Right lung (tissue), 5 donors: Measurements from ENCODE around the gene NUP54. TPM values are rescaled to one million over a fixed set of nuclear protein-coding genes. Genes with fewer than 3 reads are reported as not detected.

ENCODE experiments used
- DNase-seq, 2 donors: peaks; one replicate each; pipeline ENCODE4 v3.0.0-alpha.2; 2013
- polyA plus RNA-seq, 5 donors: library from polyadenylated mRNA; unstranded; fragments of 120-200 nt; gene quantifications; one replicate each; pipeline versions ENCODE4 v1.2.1 to v1.2.3, GENCODE V29; 2013; ENCODE audit warnings: inconsistent platforms in 1 of 5, low replicate concordance in 1 of 5; ENCODE audit not compliant: insufficient read length in 5 of 5, insufficient read depth in 1 of 5

The NUP54 gene
- polyA plus RNA-seq, 5 donors = 72.2 to 103 (median 94.0) TPM

- no peak for DNase-seq
Measured at GRCh38 chr4:76153356-76153755, 5.2 kb upstream of the NUP54 start.

DNA sequence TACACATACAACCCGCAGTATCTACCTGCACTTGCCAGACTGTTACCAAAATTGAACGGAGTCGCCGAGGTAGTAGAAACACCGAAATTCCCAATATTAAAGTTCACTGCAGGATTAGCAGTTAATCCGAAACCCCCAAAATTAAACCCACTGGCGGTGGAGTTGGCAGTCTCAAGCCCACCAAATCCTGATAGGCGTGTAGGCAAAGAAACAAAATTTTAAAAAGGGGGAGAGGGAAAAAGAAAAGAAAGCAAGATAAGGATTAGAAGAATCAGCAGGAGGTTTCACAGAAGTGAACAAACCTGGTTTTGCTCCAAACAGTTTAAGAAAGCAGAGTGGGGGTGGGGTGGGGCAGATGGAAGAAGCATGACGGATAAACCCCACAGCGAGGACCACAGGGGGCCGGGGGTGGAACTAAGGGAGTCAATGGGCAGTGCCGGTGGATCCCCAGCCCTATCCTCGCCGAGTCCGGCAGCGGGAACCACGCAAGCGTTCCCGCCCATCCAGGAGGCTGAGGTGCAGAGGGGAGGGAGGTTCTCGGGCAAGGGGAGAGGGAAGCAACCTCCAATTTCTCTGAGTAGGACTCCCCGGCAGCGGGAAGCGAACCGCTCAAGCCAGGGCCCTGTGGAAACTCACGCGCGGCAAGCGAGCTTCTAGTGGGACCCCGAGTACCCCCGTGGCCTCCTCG, 599 bp downstream of the NUP54 start:
- DNase-seq = peak; percentile 44 to 45

GRCh38 chr4:76144546-76144945, 3.7 kb downstream of the NUP54 start:
- no peak for DNase-seq

DNA sequence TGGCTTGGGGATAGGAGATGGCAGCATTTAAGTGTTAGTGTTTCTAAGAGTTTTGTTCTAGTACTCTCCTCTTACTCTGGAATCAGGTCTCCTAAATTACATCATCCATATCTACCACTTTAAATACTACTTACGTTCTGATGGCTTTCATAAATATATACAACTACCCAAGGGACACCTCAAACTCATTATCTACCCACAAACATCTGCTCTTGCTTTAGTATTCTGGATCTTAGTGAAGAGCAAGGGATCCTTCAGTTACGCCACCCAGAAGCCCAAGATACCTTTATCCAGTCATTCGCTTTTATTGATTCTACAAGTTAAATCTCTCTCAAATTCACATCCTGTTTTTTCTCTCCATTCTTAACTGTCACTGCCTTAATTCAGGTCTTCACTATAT, 7.0 kb downstream of the NUP54 start:
- no peak for DNase-seq

DNA sequence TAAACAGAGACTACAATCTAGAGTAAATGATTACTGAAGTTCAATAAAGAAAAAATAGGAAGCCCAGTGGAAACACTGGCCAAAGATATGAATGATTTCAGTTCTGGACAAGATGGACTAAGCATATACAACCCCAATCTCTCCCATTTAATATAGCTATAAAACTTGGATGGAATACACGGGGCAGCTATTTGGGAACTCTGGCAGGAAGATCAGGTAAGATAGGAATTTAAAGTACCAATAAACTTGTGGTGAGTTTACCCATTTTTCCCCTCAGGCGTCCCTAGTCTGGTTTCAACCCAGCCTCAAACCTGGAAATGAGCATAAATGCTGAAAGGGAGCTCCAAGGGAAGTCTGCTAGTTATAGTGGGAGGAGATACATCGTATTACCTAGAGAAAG, 20.4 kb downstream of the NUP54 start:
- no peak for DNase-seq

GRCh38 chr4:76125816-76126215, 22.4 kb downstream of the NUP54 start:
- DNase-seq = no peak

DNA sequence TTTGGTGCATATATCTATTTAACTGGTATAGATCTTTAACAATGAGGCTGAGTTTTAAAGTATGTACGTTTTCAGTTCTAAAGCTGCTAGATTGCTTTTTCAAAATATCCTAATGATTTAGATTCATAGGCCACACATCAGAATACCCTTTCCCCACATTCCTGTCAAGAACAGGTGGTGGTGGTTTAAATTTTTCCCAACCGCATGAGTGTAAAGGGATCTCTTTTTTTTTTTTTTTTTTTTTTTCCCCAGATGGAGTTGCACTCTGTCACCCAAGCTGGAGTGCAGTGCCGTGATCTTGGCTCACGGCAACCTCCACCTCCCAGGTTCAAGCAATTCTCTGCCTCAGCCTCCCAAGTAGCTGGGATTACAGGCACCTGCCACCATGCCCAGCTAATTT, 28.0 kb downstream of the NUP54 start:
- DNase-seq = no peak

DNA sequence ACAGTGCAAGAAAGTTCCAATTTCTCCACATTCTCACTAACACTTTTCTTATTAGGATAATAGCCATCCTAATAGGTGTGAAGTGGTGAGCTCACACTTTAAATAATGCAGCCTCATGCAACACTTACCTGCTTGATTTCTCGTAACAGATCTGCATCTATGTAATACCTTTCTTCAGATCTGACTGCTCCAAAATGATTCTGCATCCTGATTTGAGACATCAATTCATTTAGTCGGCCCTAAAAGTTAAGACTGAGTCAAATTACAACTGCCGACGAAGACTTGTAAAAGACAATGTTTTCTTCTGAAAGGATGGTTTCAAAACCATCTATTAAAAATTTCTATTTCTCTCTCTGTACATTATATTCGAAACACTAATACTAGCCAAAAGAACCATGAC, 30.7 kb downstream of the NUP54 start:
- no peak for DNase-seq

- no peak for DNase-seq
Measured at GRCh38 chr4:76116821-76117220, 31.4 kb downstream of the NUP54 start.

- DNase-seq = no peak
Measured at GRCh38 chr4:76108467-76109181, 39.6 kb downstream of the NUP54 start.

GRCh38 chr4:76106442-76106841, 41.8 kb downstream of the NUP54 start:
- DNase-seq = no peak

- DNase-seq = peak in 1 of 2 donors; percentile 6
Measured at GRCh38 chr4:76105652-76106051, 42.5 kb downstream of the NUP54 start.

DNA sequence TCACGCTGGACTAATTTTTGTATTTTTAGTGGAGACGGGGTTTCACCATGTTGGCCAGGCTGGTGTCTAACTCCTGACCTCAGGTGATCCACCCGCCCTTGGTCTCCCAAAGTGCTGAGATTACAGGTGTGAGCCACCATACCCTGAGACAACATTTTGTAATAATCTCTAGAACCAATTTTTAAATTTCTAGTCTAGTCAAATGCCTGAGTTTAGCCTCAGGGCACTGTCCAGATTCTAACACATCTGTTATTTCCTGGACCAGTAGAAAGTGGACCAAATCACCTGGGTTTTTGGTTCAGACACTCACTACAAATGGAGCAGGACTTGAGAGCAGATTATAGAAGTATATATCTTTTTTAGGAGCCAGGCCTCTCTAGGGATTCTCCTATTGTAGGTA, 52.1 kb downstream of the NUP54 start:
- DNase-seq = no peak

DNA sequence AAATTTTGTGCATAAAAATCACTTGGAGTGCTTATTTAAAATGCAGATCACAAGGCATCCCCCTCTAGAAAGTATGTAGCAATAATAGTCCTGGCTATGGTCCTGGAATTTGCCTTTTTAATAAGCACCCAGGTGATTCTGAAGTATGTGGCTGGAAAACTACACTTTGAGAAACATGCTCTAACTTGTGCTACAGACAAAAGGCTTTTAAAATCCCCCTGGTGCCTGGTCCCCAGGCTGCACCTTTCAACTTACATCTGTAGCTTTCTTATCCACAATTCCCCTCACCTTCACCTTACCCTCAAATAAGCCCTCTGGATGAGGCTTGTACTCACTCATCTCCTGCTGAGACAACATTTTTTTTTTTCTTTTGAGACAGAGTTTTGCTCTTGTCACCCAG, 52.6 kb downstream of the NUP54 start:
- no peak for DNase-seq

- no peak for DNase-seq
Measured at GRCh38 chr4:76091052-76091451, 57.1 kb downstream of the NUP54 start.

DNA sequence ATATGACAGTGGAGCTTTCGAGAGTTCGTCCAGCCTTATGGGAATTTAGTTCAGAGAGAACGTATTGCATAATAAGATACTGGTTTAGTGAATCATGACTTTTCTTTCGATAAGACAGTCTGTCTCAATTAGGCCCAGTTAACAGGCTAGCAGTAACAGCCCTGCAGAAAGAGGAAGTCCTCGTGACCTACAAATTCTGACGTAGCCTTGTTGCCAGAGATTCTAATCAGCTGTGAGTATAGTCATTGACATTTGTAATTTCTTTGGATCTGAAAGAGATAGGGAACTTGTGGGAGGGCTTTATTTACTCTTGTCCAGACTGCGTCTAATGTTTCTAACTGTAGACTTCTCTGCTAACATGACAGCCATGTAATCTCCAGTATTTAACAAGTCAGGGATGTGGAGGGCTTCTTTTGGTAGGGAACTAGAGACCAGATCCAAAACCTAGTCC, 57.9 kb downstream of the NUP54 start:
- peak in 1 of 2 donors; percentile 12 for DNase-seq

DNA sequence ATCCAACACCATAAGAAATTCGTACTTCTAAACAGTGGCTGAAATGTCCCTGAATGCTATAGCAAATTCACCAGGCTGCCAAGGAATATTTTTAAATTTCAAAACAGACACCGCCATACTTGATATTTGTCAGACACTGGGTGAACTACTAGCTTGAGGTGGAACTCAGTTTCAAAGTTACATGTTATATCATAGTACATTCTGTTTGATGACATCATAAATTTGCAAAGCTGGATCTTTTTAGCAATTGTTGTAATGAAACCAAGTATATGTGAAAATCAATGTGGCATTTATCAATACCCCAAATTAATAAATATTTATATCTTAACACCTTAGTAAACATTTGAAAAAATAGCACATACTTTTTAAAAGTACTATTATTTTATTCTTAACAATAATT, 59.5 kb downstream of the NUP54 start:
- DNase-seq = no peak

GRCh38 chr4:76087007-76087769, 61.0 kb downstream of the NUP54 start:
- DNase-seq = peak; percentile 23 to 29

- no peak for DNase-seq
Measured at GRCh38 chr4:76084542-76084941, 63.7 kb downstream of the NUP54 start.

DNA sequence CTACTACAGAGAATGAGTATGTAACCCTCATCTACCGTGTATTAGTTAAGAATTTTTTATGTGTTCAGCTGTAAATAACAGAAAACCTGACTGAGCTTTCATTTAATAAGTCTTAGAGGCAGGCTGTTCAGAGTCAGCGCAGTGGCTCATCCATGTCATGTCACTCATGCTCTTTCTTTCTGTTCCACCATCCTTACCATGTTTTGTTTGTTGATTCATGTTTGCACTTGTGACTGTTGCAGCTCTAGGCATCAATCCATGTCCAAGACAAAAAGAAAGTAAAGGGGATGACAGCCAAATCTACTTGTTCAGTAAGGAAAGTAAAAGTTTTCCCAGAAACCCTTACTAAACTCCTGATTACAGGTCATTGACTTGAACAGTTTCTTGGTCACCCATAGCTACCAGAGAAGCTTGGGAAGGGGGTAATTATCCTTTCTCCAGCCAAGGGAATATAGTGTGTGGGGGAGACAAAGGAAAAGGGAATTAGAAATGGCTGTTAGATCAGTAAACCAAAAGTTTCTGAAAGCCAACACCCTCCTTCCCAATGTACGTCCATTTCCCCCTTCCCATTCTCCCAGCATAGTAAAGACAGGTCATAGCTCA, 64.7 kb downstream of the NUP54 start:
- no peak for DNase-seq

- no peak for DNase-seq
Measured at GRCh38 chr4:76078033-76078613, 70.1 kb downstream of the NUP54 start.
